Measurements from ENCODE around the gene VAV2.

The VAV2 gene

DNA sequence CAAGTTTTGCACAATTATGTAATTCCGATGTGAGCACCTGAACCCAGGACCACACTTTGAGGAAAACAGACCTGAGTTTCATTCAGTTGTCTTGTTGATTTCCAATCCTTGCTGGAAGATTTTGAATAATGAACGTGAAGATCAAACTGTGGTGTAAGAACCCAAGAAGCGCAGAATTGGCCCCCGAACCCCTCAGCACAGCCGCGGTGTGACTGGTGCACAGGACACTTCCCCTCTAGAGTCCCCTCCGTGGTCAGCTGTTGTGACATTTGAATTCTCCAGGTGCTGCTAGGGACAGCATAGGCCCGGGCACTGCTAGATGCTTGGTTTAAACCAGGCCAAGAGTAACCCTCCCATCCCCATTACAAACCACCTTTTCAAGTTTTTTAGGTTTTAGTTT, 34.9 kb upstream of the VAV2 start:
- DNase-seq (ENCODE audit: low read depth), result no peak

DNA sequence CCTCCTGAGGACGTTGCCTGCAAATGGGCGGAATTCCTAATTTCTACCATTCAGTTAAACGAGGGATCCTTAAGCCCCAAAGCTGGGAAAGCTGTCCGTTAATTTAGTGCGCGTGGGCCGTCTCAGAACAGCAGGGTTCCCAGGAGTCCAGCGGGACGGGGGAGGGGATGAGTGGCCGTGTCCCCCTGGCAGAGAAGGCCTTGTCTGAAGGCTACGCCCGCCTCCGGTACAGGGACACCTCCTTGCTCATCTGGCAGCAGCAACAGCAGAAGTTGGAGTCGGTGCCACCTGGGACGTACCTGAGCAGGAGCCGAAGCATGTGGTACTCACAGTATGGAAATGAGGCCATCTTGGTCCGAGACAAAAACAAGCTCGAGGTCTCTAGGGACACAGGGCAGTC, 34.5 kb upstream of the VAV2 start:
- no peak for DNase-seq (ENCODE audit: low read depth)

DNA sequence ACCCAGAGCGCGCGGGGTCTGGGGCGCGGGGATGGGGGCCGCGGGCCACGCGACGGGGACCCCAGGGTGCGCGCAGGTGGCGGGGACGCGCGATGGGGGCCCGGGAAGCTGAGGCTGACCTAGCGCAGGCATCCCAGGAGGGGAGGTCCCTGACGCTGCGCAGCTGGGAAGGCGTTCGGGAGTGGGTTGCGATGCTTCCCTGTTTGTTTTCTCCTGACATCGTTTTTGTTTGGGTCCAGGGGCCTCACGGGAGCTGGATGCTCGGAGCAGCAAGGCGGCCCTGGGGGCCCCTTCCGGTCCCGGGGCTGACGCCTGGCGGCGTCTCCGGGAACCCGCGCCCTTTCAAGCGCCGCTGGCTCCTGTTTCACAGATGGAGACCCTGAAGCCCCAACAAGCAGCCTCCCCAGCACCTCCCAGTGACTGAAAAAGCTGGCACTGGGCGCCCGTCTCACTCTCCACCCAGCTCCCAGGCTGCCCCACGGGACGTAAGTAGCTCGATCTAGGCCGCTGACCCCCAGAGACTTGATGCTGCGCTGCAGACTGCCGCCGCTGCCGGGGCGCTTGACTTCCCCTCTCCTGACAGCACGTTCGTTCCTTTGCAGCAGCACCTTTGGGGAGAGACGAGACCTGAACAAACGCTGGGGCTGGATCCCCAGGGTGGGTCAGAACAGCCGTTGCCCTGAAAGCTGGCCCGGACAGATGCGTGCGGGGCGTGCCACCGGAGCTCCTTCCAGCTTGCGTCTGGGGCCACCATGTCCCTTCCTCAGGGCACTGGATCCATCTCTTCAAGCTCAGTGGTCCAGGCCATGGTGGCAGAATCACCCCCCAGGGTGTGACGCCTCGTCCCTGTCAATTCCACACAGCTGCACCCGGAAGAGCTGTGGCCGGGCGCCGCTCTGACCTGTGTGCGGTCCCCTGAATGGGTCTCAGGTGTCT, 33.8 kb upstream of the VAV2 start:
- DNase-seq (ENCODE audit: low read depth), result peak; percentile 34

DNA sequence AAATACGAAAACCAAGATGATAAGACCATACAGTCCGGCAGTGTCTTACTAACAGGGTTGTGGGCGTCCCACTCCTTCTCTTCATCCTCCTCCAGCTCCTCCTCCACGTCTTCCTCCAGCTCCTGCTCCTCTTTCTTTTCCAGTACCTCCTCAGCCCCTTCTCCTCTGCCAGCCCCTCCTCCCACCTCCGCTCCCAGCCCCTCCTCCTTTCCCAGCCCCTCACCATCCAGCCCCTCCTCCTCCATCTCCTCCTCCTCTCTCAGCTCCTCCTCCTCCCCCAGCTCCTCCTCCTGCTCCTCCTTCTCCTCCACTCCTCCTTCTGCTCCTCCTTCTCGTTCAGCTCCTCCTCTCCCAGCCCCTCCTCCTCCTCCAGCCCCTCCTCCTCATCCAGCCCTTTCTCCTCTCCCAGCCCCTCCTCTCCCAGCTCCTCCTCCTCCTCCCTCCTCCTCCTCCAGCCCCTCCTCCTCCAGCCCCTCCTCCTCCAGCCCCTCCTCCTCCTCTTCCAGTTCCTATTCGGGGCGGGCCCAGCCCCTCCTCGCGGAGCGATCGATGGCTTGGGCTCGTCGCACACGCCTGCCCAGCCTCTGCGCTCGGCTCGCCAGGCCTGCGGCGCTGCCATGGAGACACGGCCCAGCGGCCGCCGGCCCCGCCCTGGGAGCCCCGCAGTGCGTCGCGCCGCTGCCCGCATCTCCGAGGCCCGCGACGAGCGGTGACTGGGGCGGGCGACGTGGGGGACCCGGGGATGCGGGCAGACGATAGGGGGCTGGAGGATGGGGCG, 32.9 kb upstream of the VAV2 start, which contains the start of gene BRD3OS:
TSS of gene BRD3OS (plus strand) at position 654 of the 778 bp plus-strand sequence. CDS start 1,267 bp downstream, outside the sequence.
- DNase-seq (ENCODE audit: low read depth), result peak; percentile 87

DNA sequence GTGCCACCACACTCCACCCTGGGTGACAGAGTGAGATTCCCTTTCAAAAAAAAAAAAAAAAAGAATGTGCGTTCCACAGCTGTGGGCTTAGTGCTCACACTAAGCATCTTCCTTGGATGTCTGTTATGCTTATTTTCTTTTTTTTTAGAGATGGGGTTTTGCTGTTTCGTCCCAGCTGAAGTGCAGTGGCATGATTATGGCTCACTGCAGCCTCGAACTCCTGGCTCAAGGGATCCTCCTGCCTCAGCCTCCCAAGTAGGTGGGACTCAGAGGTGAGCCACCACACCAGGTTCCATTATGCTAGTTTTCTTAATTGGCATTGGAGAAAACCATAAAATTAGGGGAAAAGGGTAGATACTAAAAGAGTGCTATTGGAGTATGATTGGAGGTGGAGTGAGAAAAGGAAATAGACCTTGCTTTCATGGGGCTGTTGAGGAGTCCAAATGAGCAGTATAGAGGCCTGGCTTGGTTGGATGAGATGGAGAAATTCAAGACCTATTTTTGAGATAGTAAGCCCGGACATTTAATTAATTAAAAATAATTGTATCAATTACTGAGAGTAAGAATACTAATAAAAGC, 32.2 kb upstream of the VAV2 start:
- no peak for DNase-seq (ENCODE audit: low read depth)

DNA sequence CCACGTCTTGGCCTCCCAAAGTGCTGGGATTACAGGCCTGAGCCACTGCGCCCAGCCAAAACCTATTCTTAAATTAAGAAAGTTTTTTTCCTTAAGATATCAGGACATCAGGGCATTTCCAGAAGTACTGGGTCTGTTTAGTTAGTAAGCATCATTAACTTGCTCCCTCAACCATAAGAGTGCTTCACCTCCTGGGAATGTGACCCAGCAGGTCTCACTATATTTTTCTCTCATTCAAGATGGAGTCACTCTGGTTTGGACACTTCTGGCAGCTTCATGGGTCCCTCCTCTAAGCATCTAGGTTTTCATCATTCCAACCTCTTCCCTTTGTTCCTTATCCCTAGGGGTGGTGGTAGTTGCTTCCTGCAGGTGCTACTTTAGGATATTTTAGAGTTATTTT, 22.8 kb upstream of the VAV2 start:
- no peak for DNase-seq (ENCODE audit: low read depth)

DNA sequence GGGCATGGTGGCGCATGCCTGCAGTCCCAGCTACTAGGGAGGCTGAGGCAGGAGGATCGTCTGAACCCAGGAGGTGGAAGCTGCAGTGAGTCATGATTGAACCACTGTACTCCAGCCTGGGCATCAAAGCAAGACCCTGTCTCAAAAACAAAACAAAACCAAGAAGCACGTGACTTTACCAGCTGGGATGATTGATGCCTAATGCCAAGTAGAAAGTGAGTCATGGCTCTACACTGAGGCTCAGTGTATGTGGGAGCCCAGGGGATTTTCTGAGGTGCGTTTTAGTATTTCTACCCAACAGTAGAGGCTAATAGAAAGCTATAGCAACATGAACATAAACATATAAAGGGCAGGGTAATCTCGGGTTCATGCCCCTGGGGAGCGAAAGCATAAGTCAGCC, 19.3 kb upstream of the VAV2 start:
- DNase-seq (ENCODE audit: low read depth), result no peak

DNA sequence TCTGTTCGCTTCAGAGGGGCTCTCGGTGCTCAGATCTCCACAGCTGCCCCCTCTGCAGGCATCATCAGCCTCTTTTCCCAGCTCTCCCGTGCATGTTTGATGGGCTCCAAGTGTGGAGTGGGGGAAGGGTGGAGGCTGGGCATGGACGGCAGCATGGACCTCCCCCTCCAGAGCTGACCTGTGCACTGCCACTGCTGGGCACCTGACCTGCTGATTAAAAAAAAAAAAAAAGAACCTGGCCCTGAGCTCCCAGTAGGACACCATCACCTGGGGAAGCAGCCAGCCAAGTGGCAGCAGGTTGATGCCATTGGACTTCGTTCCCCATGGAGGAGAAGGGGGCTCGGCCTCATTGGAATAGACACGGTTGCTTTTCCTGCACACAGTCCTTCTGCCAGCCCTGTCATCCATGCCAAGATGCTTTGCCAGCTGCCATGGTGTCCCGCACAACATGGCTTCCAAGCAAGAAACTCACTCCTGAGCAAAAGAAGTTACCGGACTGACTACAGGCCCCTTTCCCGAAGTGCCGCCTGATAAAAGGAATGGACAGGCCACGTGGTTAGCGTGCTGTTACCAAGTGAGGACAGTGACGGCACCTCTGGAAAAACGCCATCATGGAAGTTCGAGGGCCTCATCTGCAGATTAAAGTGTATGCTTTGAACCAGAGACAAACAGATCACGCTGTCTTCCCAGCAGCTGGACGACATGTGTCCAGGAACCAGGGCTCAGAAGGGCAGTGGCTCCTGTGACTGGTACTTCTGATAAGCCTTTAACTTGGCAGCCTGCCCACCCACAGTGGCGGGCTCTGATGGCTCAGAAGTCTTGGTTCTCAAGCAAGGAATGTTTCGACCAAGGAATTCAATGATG, 18.4 kb upstream of the VAV2 start:
- no peak for DNase-seq (ENCODE audit: low read depth)

DNA sequence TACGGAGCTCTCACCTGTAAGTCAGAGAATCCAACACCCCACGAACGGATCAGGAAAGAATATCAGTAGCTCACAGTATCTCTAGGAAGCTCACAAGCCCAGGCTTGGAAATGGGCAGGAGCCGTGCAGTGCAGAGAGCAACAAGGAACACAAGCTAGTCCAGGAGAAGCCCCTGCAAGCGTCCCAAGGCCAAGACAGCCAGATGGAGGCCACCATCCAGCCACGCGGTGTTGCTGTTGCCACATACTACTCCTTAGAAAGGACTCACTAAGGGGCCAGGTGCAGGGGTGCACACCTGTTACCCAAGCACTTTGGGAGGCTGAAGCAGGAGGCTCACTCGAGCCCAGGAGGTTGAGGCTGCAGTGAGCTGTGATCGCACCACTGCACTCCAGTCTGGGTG, 15.4 kb upstream of the VAV2 start:
- DNase-seq (ENCODE audit: low read depth), result no peak

DNA sequence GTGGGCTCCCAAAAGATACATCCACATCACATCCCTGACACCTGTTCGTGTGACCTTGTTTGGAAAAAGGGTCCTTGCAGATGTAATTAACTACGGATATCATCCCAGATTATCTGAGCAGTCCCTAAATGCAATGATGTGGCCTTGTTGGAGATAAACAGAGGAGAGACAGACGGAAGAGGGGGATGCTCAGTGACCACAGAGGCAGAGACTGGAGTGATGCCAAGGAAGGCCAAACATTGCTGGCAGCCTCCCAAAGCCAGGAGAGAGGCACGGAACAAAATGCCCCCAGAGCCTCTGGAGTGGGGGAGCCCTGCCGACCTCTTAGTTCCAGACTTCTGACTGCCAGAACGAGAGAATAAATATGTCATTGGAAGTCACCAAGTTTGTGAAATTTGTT, 15.0 kb upstream of the VAV2 start:
- no peak for DNase-seq (ENCODE audit: low read depth)

DNA sequence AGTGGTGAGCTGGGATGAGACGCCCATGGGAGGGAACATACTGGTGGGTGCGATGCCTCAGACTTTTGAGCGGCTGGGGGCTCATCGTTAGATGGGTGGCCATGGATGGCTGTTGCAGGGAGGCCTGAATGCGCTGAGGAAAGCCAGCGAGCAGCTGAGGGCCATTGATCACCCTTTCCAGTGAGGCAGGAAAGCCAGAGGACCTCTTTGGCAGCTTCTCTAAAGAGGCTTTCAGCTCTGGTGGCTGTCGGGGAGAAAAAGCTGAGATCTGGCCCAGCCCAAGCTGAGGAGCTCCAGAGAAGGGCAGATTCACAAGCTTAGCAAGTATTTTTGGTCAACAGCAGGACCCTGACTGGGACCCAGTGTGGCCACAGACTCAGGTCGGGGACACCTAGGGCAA, 13.3 kb upstream of the VAV2 start:
- no peak for DNase-seq (ENCODE audit: low read depth)

DNA sequence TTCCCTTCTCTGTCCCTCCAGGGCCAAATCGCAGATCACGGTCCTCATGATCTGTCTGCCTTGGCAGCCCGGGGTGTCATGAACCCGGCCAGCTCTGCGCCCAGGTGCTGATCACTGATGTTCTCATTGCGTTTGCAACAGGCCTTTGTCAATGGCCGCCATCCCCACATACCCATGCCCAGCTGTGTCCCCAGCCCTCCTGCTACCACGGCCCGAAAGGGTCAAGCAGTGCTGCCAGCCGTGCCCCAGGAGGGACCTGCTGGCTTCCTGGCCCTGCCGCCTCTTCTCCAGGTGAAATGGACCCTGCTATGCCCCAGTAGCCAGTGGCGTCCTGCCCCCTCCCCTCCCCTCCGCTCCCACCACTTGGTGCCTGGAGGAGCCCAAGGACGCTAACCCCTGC, 12.8 kb upstream of the VAV2 start:
- no peak for DNase-seq (ENCODE audit: low read depth)

DNA sequence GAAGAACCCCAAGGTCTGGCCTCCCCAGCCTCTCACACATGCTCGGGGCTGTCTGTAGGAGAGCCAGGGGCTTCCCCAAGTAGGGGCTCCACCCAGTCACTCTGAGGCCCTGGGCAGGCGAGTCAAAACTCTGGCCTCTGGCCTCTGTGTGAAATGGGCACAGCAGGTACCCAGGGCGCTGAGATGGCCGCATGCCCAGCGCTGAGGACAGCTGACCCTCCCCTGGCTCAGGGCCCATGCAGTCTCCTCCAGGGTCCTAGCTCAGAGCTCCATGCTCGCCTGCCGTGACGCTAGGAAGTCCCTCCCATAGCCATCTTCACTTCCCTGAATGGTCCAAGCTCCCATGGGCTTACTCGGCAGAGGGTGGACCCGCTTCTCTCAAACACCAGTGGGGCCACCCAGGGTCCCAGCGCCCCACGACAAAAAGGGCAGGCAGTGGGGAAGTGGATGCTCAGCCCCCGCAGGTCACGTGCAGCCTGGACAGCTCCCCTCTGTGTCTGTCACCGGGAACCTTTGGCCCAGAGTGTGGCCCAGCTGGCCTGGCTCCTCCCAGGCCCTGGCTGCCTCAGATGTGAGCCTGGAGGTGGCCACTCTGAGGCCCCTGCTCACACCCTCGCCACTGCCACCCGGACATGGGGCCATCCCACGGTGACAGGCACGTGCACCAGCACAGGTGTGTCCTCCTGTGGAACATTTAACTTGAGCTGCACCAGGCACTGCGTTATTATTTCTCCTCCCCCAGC, 12.2 kb upstream of the VAV2 start:
- no peak for DNase-seq (ENCODE audit: low read depth)

DNA sequence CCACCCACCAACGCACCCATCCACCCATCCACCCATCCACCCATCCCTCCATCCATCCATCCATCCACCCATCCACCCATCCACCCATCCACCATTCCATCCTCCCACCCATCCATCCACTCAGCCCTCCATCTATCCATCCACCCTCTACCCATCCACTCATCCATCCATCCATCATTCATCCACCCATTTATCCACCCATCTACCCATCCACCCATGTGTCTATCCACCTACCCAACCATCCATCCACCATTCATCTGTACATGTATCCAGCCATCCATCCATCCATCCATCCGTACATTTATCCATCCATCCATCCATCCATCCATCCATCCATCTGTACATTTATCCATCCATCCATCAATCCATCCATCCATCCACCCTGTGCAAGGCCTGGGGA, 11.1 kb upstream of the VAV2 start:
- DNase-seq (ENCODE audit: low read depth), result no peak

DNA sequence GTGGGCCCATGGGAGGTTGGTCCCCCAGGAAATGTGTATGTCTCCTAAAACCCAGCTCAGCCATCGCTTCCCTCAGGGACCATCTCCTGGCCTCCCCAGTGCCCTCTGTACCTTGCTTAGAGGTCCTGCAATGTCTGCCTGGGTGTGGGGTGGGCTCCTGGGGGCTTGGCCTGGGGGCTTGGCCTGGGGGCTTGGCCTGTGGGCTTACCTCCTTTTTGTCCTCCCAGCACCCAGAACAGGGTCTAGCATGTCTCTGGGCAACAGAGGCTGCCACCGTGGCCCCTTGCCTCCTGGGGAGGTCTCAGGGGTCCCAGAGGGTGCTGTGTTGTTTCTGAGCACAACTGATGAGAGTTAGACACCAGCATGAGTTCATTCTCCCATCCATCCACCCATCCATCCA, 10.7 kb upstream of the VAV2 start:
- DNase-seq (ENCODE audit: low read depth), result no peak

DNA sequence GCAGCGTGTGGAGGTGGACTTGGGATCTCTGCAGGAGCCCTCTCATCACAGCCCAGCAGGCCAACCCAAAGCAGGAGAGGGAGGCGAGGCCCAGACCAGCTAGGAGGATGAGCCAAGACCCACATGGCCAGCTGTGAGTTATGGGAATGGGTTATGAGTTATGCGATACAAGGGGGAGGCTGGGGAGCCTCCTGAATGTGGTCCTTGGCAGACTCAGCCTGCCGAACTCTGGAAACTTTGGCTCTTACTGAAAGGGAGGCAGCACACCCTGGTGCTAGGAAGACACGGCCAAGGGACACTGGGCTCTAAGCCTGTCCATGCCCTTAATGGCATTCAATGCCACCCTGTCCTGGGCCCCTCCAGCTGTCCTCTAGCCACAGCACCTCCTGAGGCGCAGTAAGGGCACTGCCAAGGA, 7.7 kb upstream of the VAV2 start:
- DNase-seq (ENCODE audit: low read depth), result no peak

DNA sequence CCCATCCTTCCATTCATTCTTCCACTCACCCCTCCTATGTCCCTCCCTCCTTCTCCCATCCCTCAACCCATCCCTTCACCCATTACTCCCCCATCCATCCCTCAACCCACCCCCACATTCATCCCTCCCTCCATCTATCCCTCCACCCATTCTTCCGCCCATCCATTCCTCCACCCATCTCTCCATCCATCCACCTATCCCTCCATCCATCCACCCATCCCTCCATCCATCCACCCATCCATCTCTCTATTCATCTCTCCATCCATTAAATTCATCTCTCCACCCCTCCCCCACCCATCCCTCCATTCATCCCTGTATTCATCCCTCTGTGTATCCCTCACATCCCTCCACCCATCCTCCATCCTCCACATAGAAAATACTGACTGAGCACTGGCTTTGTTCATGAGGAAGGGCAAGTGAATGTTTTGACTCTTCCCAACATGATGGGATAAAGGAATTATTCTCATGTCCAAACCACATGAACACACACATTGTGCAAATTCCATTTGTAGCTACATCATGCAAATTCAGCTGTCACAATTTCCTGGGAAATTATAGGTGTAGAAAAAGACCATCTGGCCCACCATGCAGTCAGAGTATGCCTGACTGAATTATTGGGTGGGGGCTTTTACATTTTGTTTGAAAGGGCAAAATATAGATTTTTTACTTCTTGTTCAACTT, 6.9 kb upstream of the VAV2 start:
- no peak for DNase-seq (ENCODE audit: low read depth)

DNA sequence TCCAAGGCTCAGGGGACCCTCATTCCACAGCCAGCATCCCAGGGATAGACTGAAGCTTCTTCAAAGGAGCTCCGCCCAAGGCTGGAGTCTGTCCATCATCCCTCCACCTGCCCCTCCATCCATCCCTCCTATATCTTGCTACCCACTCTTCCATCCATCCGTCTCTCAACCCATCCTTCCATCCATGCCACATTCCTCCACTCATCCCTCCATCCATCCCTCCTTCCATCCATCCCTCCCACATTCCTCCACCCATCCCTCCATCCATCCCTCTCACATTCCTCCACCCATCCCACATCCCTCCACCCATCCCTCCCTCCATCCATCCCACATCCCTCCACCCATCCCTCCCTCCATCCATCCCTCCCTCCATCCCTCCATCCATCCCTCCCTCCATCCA, 5.5 kb upstream of the VAV2 start:
- no peak for DNase-seq (ENCODE audit: low read depth)

DNA sequence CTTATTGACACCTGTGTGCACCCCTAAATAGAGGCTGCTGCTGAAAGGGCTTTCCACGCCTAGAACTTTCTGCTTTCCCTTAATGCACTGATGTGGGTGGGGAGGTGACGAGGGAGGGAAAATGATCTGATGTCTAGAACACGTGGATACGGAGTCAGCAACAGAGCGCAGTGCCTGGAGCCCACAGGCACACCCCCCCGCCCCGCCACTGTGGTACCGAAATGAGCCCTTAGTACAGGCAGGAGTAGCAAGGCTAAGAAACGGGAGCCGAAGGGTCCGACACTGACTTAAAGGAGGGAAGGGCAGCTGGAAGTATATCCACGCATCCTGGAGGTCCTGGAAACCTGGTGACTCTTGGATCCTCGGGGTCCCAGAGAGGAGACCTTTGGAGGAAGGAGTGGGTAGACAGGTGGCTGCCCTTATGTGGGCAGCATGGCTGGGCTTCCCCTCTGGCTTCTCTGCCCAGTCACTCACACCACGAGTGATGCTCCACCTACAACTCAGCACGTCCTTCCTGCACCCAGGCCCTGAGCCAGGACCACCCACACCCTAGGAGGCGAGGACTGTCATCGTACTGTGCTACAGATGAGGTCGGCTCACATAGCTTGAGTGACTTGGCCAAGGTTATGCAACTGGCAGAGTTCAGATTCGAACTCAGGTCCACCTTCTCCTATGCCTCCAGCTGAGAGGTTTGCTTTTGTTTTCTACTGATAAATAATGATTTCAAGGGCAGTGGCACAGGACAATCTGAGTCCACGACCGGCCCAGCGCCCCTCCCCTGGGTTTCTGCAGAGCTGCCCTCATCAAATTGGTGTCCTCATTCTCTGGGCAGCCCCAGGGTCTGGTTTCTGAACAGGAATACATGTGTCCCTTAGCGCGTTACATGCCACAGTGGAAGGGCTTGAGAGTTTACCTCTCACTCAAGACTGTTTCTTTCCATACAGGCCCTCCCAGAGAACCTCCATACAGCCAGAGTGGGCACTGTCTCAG, 4.7 kb upstream of the VAV2 start:
- no peak for DNase-seq (ENCODE audit: low read depth)

Measured in activated T-helper 1 cell treated with Interleukin-2 at 50 U/mL for 16 hours (primary cell).